HG03558 (cell line): Measurements from ENCODE around the gene ABCG1.

Experiments
- ATAC-seq: cut with Tn5 transposase; IDR thresholded peaks from one replicate; pipeline ENCODE4 v1.9.1; 2021; ENCODE audit warnings: moderate number of reproducible peaks; ENCODE audit not compliant: unreplicated experiment; ENCODE audit errors: extremely low read depth

Gene ABCG1

DNA sequence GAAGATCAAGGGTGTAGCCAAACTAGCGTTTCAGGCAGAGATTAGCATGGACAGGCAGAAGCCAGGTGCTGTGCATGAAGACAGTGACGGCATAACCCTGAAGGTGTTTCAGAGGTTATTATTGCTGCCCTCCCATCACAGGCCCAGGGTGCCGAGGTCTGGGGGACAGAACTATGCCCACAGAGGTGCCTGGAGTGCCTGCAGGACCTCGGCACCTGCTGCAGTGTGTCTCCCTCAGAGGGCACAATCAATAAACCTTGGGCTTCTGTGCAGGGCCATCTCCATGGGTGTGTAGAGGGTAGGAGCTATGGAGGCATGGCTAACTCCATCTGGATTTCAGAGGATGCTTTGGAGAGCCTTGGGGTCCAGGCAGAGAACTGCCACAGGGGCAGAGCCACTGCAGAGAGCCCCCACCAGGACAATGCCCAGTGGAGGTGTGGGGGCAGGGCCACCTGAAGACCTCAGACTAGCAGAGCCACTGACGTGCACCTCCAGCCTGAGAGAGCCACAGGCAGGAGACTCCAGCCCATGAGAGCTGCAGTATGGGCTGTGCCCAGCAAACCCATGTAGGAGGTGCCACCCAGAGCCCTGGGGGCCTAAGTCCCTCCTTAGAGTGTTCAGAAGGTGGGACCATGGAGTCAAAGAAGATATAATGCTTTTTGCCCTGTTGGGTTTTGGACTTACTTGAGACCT lies 5.7 kb upstream of the ABCG1 start:
- no peak for ATAC-seq

- no peak for ATAC-seq
Measured at GRCh38 chr21:42214081-42214750, 4.7 kb upstream of the ABCG1 start.

- ATAC-seq, result no peak
Measured at GRCh38 chr21:42214921-42215320, 4.0 kb upstream of the ABCG1 start.

GRCh38 chr21:42215942-42216725 lies 2.8 kb upstream of the ABCG1 start:
- ATAC-seq, result no peak

DNA sequence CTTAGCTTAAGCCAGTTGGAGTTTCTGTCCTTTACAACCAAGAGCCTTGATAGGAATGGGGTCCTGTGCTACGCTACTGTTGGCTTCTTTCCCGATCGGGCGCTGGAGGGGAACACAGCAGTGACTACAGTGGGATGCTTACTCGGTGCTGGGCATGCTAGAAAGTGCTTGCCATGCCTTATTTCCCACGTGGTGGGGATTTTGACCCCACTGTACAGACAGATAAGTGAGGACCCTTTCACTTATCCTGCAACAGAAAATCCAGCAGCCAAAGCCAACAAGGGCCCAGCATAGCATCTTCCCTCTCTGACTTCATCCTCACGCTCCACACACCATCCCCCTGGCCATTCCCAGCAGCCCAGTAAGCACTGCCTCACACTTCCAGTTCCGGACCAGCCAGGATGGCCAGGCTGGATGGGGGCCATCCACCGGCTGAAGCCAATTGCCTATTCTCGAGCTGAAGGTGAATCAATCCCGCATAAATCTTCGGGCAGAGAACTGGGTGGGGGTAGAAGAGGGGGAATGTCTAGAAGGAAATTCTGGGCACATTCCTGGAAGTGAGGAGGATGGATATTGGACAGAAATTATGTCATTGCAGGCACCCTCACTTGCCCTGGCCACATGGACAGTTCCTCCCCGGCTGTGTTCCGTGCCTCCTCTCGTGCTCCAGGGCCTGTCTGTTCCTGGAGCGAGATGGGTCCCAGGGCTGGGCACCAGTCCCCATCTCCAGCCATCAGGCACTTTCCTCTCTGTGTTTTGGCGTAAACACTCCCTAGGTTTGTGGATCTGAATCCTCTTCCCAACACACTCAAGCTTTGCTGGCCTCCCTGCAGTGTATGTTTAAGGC lies 2.0 kb upstream of the ABCG1 start:
- no peak for ATAC-seq

DNA sequence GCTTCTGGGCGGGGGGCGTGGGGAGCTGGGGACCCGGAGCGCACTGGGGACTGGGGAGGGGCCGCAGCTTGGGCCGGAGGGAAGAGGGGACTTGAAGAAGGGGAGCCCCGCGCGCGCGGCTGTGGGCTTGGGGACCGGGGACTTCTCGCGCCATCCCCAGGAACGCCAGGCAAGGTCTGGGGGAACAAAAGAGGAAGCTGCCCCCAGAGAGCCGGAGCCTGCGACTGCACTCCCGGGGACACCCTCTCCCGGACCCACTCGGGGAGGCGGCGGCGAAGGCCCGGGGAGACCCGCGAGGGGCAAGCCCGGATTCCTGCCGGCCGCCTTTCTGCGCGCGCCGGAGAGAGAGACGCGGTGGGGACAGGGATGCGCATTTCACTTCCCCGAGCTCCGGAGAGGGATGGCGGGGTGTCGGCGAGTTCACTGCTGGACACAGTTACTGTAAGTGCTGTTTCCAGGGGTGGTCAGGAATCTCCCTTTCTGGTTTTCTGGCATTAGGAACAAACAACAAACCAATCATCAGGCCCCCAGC lies 732 bp downstream of the ABCG1 start:
- no peak for ATAC-seq

GRCh38 chr21:42220138-42220701 lies 1.3 kb downstream of the ABCG1 start:
- no peak for ATAC-seq

DNA sequence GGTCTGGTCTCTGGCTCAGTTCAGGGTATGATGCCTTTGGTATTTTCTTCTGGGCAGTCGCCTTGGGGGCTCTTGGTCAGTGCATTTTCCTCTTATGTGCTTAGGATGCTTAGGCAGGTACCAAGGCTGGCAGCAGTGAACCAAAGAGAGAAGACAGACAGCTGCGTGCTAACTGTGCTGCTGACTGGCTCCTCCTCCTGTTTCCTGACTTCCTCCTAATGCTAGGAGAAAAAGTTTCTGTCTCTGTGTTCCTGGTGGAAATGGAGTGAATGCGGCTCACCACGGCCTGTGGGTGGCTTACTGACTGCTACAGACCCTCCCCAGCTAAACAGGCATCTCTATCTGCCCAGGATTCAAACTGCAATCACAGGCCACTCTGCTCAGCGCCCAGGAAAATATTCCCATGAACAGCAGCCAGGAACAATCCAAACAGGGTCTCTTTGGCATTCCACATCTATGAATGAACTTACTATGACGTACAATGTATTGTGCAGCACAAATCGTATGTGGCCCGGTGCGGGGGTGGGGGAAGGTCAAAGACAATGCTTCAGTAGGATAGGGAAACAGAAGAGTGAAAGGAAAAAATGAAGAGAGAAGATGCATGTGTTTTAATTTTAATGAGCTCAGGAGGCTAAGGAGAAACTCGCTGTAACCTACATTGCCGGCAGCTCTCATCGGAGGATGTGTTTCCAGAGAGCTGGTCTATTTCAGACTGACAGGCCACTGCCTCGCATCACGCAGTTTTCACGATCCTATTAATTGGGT lies 2.8 kb downstream of the ABCG1 start:
- ATAC-seq, result no peak

GRCh38 chr21:42222386-42222785 lies 3.4 kb downstream of the ABCG1 start:
- ATAC-seq, result no peak

DNA sequence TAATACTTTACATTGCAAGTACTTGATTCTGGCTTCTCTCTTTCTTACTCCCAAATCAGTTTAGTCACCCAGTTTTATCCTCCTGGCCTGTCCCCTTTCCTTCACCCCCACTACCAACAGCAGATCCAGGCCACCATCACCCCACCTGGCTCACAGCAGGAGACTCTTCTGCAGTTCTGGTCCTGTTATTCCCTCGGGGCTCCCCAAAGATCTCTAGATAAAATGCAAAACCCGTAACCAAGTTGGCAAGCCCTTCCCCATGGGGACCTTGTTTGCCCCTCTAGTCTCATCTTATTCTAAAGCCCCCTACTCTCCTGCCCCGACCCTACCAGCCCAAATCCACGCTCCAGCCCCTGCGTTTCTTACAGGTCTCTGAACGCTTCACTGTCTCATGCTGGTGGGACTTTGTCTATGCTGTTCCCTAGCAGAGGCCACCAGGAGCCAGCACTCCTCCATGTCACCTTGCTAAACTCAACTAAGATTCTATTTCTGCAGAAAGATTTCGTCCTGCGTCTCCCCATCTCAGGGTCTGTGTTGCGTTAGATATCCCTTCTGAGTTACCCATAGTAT lies 4.0 kb downstream of the ABCG1 start:
- no peak for ATAC-seq

DNA sequence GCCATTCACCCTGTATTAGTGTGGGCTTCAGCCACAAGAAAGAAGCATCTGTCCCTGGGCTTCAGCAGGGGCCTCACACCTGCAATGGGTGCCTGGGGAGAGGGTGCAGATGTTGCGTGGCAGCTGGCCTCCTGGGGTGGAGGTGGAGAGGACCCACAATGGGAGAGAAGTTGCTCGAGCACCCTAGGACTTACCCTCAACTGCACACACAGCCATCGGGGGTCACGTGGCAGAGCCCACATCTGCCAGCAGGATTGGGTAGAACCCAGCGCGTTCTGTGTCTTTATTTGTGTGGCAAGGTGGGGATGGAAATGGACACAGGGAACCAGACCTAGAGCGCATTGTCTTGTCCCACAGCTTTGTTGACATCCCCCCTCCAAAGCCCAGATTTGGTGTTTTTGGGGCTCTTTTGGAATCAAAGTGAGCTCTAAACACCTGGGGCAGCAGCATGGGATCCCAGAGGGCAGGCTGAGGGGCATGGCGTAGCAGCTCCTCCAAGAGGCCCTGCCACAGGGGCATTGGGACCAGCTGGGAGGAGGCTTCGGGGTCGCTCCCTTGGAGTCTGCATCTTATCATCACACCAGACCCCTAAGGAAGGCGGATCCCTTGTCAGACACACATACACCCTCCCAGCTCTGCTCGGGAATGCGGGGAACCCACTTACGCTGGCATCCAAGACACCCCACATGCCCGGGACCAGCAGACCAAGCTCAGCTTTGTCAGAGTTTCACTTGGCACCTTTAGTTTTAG lies 5.1 kb downstream of the ABCG1 start:
- ATAC-seq, result no peak

- ATAC-seq, result no peak
Measured at GRCh38 chr21:42225042-42225441, 6.1 kb downstream of the ABCG1 start.

GRCh38 chr21:42225571-42226155 lies 6.7 kb downstream of the ABCG1 start:
- no peak for ATAC-seq

GRCh38 chr21:42226626-42227025 lies 7.7 kb downstream of the ABCG1 start:
- ATAC-seq, result no peak

DNA sequence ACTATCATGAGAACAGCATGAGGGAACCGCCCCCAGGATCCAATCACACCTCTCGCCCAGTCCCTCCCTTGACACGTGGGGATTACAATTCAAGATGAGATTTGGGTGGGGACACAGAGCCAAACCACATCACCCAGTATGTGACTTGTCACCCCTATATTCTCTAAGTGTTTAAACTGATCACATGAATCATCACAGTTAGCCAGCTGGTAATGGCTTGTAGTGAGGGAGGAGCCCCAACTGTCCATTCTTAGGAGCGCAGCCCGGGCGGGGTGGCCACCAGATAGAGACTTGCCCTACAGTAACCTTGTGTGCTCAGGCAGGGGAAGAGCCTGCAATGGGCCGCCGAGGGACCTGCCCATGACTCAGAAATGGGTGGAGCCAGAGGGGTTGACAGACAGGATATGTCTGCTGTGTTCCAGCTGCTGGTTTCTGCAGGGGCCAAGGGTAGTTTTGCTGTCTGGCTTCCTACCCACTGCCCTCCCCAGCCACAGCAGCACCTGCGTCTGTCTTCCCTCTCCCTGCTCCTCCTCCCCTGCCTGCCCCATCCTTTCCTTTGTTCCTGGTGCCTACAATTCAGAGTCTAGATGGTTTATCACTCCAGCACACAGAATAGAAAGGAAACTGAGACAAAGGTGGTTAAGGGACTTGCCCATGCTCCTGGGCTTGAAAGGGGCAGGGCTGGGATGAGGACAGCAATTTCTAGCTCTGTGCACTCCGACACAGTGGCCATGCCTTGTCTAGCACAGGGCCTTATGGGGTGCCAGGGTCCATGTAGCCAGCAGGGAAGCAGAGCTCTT lies 9.2 kb downstream of the ABCG1 start:
- ATAC-seq, result peak; percentile 59

GRCh38 chr21:42228709-42229220 lies 9.8 kb downstream of the ABCG1 start:
- no peak for ATAC-seq

- ATAC-seq, result no peak
Measured at GRCh38 chr21:42229676-42230075, 10.7 kb downstream of the ABCG1 start.
